GM12891 (cell line): ENCODE measurements around the gene THRA.
A peak's percentile ranks its signal among the peaks of the same experiment; 100 is the strongest.

Experiments used
- DNase-seq: peaks from one replicate; pipeline ENCODE4 v3.0.0; 2011; ENCODE audit warnings: low spot score; ENCODE audit not compliant: insufficient read length
- FAIRE-seq: peaks from 2 replicates; lab custom pipeline; 2011; peaks lifted over from hg19 to GRCh38; lab: Jason Lieb, UNC
- PAX5 ChIP-seq: IDR thresholded peaks from 2 replicates; pipeline ENCODE4 v1.6.1; 2011; ENCODE audit warnings: low read length, moderate library complexity, mild to moderate bottlenecking; ENCODE audit not compliant: insufficient read depth, severe bottlenecking
- POLR2A ChIP-seq: IDR thresholded peaks from 2 replicates; pipeline ENCODE4 v1.6.1; 2011; ENCODE audit warnings: low read depth, low read length, control low read depth
- POLR2AphosphoS5 ChIP-seq: IDR thresholded peaks from 2 replicates; pipeline ENCODE4 v1.6.1; 2011; ENCODE audit warnings: low read depth, low read length, control low read depth
- POU2F2 ChIP-seq: IDR thresholded peaks from 2 replicates; pipeline ENCODE4 v1.6.1; 2011; ENCODE audit warnings: low read depth, mild to moderate bottlenecking, control low read depth, low read length, moderate library complexity
- SPI1 ChIP-seq: IDR thresholded peaks from 2 replicates; pipeline ENCODE4 v1.6.1; 2011; ENCODE audit warnings: low read depth, low read length, control low read depth
- TAF1 ChIP-seq: IDR thresholded peaks from 2 replicates; pipeline ENCODE4 v1.6.1; 2011; ENCODE audit warnings: low read depth, low read length, control low read depth

THRA gene

GRCh38 chr17:40026816-40027613, 35.8 kb upstream of the THRA start:
- TF ChIP-seq SPI1, result no peak
- TF ChIP-seq POLR2A, result no peak
- no peak for TF ChIP-seq POU2F2
- TF ChIP-seq POLR2AphosphoS5, result no peak
- DNase-seq (peak; percentile 96), FAIRE-seq (peak; percentile 90)

- FAIRE-seq (no peak), DNase-seq (no peak)
- TF ChIP-seq POU2F2, result no peak
- TF ChIP-seq TAF1, result no peak
- no peak for TF ChIP-seq PAX5
- no peak for TF ChIP-seq POLR2A
- no peak for TF ChIP-seq SPI1
- TF ChIP-seq POLR2AphosphoS5, result no peak
Observed at GRCh38 chr17:40027614-40028012, 35.2 kb upstream of the THRA start.

GRCh38 chr17:40028595-40028994, 34.2 kb upstream of the THRA start:
- no peak for FAIRE-seq
- DNase-seq, result no peak
- TF ChIP-seq PAX5 (no peak), SPI1 (no peak), TAF1 (no peak), POLR2AphosphoS5 (no peak), POU2F2 (no peak), POLR2A (no peak)

GRCh38 chr17:40031706-40032105, 31.1 kb upstream of the THRA start:
- DNase-seq (no peak), FAIRE-seq (no peak)
- no peak for TF ChIP-seq POLR2A
- TF ChIP-seq POLR2AphosphoS5, result no peak
- no peak for TF ChIP-seq TAF1
- TF ChIP-seq POU2F2, result no peak
- no peak for TF ChIP-seq SPI1
- TF ChIP-seq PAX5, result no peak

- no peak for TF ChIP-seq SPI1
- no peak for TF ChIP-seq TAF1
- no peak for TF ChIP-seq POLR2A
- no peak for TF ChIP-seq POLR2AphosphoS5
- no peak for TF ChIP-seq POU2F2
- FAIRE-seq, result no peak
- DNase-seq, result no peak
Observed at GRCh38 chr17:40032322-40033320, 30.1 kb upstream of the THRA start.

GRCh38 chr17:40033339-40033738, 29.4 kb upstream of the THRA start:
- FAIRE-seq, result no peak
- no peak for DNase-seq
- no peak for TF ChIP-seq POLR2A
- TF ChIP-seq POU2F2, result no peak
- TF ChIP-seq POLR2AphosphoS5, result no peak
- TF ChIP-seq PAX5, result no peak
- TF ChIP-seq TAF1, result no peak
- TF ChIP-seq SPI1, result no peak

GRCh38 chr17:40034426-40035161, 28.2 kb upstream of the THRA start:
- TF ChIP-seq TAF1 (no peak), SPI1 (peak; percentile 59)
- no peak for DNase-seq
- no peak for FAIRE-seq

- no peak for FAIRE-seq
- no peak for DNase-seq
Observed at GRCh38 chr17:40035162-40035559, 27.6 kb upstream of the THRA start.

GRCh38 chr17:40038882-40039513, 23.8 kb upstream of the THRA start:
- FAIRE-seq (no peak), DNase-seq (no peak)
- TF ChIP-seq POLR2AphosphoS5 (no peak), POU2F2 (no peak), TAF1 (no peak), PAX5 (no peak), SPI1 (no peak), POLR2A (no peak)

More at GRCh38 chr17:40035162-40035559, 27.6 kb upstream of the THRA start:
- TF ChIP-seq PAX5 (no peak), POLR2AphosphoS5 (no peak), POU2F2 (no peak), POLR2A (no peak), TAF1 (no peak), SPI1 (no peak)
